ENCODE data around the gene RAB3IP.

DNA sequence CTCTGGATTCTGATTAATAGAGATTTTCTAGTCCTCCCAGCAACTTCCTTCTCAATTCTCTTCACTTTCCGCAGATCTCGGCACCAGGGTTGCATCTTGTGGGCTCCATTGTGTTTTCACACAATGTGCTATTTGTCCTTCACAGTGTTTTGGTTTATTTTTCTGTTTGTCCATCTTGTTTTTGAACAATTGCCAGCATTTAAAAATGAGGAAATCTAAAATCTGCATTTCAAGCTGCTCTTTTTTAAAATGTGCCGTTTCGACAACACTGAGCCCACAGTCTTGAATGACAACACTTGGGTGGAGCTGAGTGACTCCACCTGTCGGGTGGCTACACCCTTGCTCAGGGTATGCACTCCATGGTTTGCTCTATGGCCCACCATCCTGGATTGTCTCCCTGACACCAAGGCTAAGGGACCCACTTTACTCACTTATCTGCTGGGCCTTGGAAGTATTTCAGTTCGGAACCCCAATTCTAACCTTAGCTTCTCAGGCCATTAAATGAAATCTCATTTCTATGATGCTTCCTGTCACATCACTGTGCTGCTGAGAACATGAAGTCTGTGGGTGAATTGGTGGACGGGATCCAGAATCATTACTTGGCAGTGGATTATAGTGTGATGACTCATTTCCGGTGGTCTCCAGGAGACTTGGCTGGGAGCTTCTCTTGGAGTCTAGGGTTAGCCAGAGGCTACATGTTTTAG lies 82.9 kb downstream of the RAB3IP start:
- TF ChIP-seq, protein P1, sequence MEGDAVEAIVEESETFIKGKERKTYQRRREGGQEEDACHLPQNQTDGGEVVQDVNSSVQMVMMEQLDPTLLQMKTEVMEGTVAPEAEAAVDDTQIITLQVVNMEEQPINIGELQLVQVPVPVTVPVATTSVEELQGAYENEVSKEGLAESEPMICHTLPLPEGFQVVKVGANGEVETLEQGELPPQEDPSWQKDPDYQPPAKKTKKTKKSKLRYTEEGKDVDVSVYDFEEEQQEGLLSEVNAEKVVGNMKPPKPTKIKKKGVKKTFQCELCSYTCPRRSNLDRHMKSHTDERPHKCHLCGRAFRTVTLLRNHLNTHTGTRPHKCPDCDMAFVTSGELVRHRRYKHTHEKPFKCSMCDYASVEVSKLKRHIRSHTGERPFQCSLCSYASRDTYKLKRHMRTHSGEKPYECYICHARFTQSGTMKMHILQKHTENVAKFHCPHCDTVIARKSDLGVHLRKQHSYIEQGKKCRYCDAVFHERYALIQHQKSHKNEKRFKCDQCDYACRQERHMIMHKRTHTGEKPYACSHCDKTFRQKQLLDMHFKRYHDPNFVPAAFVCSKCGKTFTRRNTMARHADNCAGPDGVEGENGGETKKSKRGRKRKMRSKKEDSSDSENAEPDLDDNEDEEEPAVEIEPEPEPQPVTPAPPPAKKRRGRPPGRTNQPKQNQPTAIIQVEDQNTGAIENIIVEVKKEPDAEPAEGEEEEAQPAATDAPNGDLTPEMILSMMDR (IDR thresholded peaks at IDR 0.05), result no peak
- TF ChIP-seq ZFX (IDR thresholded peaks at IDR 0.05; ENCODE audit: borderline replicate concordance), result no peak

Data from 22Rv1 (cell line).